Amygdala (tissue), 56 donors: ENCODE results near the gene ARTN.

Experiments
- DNase-seq, 56 donors: peaks; one replicate each; lab custom pipeline; 2025; lab: John Stamatoyannopoulos, UW

ARTN gene, protein sequence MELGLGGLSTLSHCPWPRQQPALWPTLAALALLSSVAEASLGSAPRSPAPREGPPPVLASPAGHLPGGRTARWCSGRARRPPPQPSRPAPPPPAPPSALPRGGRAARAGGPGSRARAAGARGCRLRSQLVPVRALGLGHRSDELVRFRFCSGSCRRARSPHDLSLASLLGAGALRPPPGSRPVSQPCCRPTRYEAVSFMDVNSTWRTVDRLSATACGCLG

DNA sequence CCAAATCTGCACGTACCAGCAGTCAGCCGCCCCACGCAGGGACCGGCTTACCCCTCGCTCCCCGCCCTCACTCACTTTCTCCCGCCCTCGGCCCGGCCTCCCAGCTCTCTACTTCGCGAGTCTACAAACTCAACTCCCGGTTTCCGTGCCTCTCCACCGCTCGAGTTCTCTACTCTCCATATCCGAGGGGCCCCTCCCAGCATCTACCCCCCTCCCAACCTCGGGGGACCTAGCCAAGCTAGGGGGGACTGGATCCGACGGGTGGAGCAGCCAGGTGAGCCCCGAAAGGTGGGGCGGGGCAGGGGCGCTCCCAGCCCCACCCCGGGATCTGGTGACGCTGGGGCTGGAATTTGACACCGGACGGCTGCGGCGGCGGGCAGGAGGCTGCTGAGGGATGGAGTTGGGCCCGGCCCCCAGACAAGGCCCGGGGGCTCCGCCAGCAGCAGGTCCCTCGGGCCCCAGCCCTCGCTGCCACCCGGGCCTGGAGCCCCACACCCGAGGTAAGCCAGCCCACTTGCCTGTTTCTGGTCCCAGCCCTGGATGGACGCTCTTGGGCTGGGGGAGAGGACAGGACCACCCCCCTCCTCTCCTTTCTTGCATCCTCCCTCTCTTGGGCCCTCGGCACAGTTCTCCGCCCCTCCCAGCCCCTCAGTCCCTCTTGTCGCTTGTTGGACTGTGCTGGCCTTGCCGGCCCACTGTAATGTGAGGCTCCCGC, at the start of gene ARTN:
TSS of gene ARTN (plus strand) at position 416 of the 715 bp plus-strand sequence. CDS start 1,856 bp downstream, outside the sequence.
- no peak for DNase-seq

DNA sequence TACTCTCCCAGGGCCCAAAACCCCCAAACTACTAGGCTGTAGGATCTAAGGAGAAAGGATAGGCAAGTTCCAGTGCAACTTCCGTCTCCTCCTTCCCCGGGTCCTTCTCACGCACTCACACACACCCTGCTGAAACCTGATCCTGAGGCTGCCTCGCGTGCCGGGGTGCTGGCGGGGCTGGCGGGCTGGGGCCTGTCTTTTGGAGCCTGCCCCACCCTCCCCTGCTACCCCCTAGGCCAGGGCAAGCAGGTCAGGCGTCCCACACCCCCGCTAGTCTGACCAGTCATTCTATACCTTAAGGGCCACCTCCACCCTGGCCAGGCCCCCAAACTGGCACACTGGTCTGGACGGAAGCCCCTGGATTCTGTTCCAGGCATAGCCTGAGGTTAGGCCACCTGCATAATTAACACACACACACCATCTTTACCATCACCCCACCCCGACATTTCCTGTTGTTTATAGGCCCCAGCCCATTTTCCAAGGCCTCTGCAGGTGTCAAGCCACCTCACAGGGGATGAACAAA, 48.3 kb upstream of the ARTN start:
- DNase-seq: no peak

DNA sequence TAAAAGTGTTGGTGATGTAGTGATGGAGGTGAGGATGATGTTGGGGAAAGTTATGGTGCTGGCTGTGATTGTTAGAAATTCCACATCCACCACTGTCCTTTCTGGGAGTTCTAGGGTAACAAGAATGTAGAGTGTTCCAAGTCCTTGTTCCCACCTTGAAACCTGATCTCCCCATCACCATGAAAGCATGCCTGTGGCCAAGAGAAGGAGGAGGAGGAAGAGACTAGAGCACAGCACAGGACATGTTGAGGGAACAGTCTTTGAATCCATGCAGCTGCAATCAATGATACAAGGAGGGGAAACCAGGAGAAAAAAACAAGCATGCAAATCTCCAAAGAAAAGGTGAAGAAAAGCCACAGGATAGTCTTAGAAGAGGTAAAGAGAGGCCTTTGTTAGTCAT, 45.9 kb upstream of the ARTN start:
- DNase-seq: no peak

DNA sequence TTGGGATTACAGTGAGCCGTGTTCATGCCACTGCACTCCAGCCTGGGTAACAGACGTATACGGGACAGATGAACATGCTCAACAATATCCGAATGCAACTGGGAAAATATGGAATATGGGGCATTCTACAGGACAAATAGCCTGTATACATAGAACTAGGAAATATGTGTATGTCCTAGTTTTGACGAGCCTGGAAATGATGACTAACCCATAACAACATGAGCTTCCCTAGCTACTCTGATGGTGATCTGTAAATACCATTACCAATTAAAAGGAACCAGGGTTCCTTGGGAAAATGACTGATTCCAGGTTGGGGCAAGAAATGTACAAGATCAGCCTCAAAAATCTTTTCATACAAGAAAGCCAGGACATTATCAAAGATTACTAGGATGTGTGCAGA, 42.8 kb upstream of the ARTN start:
- DNase-seq: no peak

DNA sequence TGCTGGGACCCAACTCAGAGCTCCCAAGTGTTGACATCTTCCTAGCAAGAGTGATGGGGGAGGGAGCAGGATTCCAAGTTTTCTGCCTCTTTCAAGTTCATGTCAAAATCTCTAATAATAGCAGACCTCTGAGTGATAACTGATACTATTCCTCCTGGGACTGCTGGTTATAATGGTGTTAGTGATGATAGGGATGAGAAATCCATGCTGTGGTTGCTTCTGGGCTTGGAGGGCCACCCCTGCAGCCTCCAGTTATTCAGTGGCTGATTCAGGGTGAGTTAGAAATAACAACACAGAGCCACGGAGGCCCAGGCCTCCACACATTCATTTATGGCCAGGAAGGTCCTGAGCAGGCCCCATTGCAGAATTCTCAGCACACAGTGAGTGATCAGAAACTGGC, 40.6 kb upstream of the ARTN start:
- DNase-seq: no peak

DNA sequence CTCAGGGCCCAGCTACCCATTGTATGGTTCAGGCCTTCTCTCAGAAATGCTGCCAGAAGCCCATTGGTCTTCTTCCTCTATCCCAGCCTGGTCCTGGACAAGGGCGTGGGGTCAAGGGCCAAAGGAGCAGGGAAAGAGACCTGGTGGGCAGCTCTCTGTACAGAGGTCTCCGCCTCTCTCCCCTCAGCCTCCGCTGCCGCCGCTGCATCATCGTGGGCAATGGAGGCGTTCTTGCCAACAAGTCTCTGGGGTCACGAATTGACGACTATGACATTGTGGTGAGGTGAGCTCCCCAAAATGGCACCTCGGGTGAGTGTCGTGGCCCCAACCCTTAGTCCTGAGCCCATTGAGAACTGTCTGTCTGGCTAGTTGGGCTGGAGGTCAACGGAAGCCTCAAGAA, 34.6 kb upstream of the ARTN start:
- DNase-seq: no peak

DNA sequence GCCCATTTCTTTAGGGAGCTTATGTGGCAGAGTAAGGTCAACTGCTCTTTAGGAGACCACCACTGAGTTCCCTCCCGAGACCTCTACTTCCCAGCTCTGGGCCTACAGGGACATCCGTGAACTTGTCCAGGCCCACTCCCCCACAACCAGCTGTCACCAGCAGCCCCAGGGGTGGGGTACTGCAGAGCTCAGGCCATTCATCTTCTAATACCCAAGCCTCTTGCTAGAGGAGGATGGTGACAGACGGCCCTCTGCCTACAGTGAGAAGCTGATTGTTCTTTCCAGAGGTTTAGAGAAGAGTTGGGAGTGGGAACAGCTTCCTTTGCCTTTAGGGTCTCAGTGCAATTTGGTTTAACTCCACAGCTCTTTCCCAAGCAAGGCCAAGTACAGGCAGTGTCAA, 33.2 kb upstream of the ARTN start:
- DNase-seq: no peak

DNA sequence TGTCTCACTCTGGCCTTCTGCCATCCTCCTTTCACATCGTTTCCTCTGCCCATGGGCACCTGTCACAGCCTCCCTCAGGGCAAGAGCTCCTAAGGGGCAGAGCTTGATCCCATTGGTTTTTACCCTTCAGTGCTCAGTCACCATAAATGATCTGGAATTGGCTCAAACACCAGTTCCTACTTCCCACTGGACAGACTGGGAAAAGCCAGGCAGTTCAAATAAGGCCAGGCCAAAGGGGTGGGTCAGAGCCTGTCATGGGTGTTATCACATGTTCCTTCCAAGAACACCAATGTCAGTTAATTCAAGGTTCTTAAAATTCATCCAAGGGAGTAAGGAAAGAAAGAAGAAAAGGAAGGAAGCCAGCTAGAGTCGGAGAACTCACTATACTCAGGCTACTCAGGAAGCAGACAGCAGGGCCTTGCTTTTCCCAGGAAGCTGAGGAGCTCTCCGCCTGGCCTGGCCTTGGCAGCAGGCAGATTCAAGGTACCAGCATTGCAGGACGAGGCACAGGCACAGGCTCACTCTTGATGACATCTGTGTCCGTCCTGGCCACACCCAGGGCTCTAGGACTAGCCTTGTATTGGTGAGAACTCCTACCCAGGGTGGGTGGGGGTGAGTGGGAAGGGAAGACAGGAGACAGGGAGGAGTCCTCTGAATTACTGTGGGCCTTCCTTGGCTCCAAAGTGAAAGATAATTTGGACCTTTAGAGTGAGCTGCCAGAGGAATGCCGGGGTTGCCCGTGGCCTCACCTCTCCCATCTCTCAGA, 32.2 kb upstream of the ARTN start:
- no peak for DNase-seq

DNA sequence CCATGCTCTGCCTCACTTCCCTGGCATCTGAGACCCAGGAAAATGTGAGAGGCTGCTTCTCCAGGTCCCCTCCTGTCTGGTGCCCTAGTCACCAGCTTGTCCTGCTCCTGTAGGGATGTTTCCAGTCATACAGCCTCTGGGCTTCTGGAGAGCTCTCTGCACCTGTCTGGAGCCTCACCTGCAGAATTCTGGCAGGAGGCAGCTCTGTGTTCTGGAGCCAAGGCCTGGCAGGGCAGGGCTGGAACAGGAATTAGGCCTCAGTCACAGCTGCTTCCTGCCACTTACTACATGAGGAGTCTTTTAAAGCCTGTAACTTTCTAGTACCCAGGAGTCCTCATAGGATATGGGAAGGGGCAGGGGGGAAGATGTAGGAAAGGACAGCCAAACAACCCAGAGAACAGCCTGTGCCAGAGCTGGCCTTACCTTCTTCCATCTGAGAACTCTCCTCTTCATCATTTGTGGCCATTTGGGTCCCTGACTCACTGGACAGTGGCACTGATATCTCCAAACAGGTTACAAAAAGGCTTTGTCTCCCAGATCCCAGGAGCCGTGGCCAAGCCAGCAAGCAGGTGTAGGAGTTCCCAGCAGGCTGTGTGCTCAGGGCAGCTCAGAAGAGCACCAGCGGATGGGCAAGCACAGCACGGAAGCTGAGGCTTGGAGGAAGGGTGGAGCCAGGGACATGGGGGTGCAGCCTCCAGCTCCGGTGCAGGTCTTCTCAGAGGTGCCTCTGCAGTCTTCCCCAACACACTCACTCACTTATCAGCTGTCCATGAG, 31.4 kb upstream of the ARTN start:
- no peak for DNase-seq

DNA sequence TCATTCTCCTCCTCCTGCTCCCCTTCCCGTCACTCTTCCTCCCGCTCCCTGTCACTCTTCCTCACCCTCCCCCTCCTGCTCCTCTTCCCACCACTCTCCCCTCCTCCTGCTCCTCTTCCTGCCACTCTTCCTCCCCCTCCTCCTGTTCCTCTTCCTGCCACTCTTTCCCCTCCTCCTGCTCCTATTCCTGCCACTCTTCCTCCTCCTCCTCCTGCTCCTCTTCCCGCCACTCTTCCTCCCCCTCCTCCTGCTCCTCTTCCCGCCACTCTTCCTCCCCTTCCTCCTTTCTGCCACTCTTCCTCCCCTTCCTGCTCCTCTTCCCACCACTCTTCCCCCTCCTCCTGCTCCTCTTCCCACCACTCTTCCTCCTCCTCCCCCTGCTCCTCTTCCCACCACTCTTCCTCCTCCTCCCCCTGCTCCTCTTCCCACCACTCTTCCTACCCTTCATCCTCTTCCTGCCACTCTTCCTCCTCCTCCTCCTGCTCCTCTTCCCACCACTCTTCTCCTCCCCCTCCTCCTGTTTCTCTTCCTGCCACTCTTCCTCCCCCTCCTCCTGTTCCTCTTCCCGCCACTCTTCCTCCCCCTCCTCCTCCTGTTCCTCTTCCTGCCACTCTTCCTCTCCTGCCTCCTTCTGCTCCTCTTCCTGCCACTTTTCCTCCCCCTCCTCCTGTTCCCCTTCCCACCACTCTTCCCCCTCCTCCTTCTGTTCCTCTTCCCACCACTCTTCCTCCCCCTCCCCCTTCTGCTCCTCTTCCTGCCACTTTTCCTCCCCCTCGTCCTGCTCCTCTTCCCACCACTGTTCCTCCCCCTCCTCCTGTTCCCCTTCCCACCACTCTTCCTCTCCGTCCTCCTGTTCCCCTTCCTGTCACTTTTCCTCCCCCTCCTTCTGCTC, 28.7 kb upstream of the ARTN start:
- no peak for DNase-seq

DNA sequence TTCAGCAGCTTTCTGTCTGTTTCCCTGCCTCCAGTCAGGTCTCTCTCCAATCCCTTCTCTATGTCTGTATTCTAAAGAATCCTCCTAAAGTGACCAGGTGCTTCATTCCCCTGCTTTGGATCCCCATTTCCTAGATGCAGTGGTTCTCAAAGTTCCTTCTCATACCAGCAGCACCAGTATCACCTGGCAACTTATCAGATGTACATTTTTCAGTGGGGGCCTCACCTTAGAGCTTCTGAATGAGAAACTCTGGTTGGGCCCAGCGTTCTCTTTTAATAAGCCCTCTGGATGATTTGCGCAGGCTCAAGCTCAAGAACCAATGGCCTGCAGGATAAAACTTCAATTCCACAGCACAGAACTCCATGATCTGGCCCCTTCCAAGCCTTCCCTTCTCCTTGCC, 25.4 kb upstream of the ARTN start:
- DNase-seq: no peak

DNA sequence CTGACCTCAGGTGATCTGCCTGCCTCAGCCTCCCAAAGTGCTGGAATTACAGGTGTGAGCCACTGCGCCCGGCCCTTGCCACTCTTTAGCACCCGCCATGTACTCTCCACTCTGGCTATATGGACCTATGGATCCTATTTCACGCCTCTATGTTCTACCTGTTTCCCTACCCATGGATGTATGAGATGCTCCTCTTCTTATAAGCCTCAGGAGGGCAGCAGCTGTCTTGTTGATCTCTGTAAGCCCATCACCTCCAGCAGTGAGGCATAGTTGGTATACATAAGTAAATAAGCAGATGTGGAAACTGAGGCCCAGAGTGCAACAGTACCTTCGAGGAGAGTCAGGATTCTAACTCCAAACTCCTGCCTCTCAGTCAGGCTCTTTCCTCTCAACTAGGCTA, 24.7 kb upstream of the ARTN start:
- DNase-seq: no peak

DNA sequence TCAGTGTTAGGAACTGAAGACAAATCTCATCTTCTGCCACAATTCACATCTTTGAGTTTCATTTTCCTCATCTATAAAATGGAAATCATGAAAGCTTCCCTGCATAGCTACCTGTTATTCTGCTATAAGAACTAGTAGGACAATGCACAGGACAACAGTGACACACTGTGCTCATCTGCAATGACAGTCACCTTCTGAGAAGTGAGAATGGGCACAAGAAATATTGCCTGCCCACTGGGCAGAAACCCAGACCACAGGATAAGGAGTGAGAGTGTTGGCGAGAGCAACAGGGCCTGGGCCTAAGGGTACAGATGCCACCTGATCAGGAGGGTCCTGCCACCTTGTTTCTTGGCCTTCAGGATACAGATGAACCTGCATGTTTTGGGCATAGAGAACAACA, 23.3 kb upstream of the ARTN start:
- no peak for DNase-seq

DNA sequence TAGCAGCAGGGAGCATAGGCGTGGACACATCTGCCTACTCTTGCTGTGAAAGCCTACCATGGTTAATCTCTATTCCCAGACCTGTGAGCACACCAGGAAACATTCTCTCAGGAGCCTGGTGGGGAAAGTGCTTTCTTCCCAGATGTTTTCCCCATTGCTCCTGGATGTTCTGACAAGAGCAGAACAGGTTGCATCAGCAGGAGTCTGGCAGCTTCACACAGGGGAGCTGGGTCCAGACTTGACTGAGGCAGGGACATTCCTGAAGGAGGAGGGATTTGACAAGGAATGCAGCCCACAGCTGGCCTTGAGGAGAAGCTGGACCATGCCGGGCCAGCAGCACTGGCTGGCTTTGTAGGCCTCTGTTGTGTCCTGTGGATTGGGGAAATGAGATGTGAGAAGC, 21.0 kb upstream of the ARTN start:
- DNase-seq: no peak

DNA sequence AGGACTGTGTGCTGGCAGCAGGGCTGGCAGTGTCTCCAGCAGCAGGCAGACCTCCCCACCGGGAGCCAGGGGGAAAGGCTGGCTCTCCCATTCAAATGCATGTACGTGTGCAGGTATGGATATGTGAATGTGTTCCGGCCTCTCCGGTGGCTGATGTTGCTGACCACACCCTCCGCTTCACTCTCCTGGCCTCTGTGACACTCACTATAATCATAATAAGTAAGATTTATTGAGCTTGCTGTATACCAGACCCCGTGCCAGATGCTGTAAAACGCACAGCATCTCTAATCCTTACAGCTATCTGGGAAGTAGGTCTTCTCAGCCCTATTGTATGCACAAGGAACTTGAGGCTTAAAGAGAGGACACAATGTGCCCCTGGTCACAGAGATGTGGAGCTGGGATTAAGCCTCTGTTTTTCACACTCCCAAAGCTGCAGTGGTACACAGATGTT, 20.5 kb upstream of the ARTN start:
- DNase-seq: no peak

DNA sequence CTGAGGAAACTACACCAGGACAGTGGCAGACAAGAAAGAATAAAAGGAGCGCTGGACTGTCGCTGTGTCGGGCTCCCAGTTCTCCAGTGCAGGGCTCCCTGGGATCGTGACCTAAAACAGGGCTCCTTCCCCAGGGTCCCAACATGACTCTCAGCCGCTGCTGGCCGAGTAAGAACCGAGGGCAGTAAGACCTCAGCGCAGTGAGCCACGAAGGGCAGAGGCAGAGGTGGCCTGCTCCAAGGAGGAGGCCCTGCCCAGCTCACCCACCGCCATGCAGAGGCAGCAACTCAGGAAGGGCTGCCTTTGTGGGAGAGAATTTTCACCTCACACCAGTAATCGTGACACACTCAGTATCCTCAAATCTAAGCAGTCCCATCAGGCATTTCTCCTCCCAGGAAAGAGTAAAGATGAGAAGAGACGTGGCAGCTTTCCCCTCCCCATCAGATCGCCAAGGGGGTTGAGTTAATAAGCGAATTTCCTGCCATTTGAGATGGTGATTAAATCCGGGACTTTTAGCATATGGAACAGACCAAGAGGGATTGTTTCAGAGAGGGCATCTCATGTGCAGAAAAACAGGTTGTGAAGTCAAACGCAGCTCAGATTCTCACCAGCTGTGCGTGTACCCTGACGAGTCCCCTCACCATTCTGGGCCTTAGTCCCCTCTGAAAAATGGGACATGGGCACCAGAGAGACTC, 19.8 kb upstream of the ARTN start:
- no peak for DNase-seq

DNA sequence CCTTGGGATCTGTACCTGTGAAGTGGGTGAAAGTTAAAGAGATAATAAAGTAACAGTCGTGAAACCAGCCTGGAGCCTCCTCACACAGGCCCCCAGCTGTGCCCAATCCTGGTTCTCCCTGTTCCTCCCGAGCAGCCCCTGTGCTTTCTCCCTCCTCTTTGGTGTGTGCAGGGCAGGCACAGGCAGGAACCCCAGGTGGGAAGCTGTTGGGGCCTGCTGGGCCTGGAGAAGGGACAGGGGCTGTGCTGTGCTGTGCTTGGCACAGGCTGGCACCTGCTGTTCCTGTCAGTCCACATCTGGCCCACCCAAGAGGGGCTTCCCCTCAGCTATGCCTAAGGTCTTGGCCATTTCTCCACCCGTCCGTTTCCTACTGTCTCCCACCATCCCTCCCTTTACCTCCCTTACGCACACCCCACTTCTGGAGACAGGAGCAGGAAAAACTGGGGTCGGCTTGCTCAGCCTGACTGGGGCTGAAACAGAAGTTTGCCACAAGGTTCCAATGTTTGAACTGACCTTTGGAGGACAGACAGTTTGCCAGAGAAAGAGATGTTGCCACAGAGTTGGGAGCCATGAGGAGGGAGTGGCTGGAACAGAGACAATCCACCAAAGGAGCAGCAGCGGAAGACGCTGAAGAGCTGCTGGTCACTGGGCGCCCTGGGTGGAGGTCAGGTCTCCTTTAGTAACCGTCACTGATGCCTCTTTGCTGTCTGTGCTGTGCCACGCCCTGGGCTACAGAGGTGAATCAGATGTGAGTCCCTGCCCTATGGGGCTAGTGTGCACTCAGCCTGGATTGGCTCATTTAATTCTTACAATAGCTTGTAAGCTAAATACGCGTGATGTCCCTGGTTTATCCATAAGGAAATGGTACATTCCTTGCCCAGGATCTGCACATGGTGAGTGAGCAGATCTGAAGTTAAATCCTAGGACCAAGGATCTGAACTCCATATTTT, 18.8 kb upstream of the ARTN start:
- no peak for DNase-seq

DNA sequence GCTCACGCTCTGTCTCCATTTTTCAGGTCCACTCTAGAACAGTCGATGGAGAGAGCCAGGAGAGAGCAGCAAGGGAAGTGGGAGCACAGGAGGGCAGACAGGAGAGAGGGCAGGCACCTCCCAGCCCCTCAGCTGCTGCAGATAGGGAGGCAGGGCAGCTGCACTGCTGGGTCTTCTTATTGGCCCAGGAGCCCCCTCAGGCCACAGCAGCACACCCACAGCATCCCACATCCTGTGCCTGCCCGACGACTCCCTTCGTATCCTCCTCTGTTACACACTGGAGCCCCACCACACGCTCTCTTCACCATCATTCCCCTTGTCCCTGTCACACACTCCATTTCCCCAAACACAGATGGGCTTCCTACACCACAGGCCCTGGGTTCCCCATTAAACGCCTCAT, 13.7 kb upstream of the ARTN start:
- DNase-seq: no peak
